HG03135 (cell line): ENCODE measurements around the gene SCNM1.
A peak's percentile ranks its signal among the peaks of the same experiment; 100 is the strongest.

ENCODE experiments used
- ATAC-seq: cut with Tn5 transposase; IDR thresholded peaks from one replicate; pipeline ENCODE4 v1.9.1; 2021; ENCODE audit warnings: mild to moderate bottlenecking, moderate library complexity; ENCODE audit not compliant: unreplicated experiment

SCNM1 gene

GRCh38 chr1:151165738-151166504, at the start of gene SCNM1, which contains the start of gene LYSMD1:
Gene SCNM1, plus strand, starts transcription at chr1:151166144. Its CDS starts 9 bp downstream, at chr1:151166153.
Gene LYSMD1, minus strand, starts transcription at chr1:151165902. Its CDS starts 644 bp downstream, at chr1:151165258.
- ATAC-seq = peak; percentile 84

- no peak for ATAC-seq
These were observed 41.1 kb upstream of the SCNM1 start for GRCh38 chr1:151124763-151125403.

GRCh38 chr1:151128800-151129199, 37.1 kb upstream of the SCNM1 start:
- no peak for ATAC-seq

GRCh38 chr1:151130987-151131586, 34.9 kb upstream of the SCNM1 start:
- peak; percentile 79 for ATAC-seq

GRCh38 chr1:151131701-151132334, 34.1 kb upstream of the SCNM1 start:
- no peak for ATAC-seq

GRCh38 chr1:151132335-151133017, 33.5 kb upstream of the SCNM1 start:
- ATAC-seq = no peak

GRCh38 chr1:151133018-151133806, 32.7 kb upstream of the SCNM1 start:
- ATAC-seq = no peak

- ATAC-seq = no peak
These were observed 31.5 kb upstream of the SCNM1 start for GRCh38 chr1:151134396-151134795.

GRCh38 chr1:151134991-151135390, 31.0 kb upstream of the SCNM1 start:
- ATAC-seq = no peak

- ATAC-seq = no peak
These were observed 30.2 kb upstream of the SCNM1 start for GRCh38 chr1:151135433-151136385.

GRCh38 chr1:151137789-151138188, 28.2 kb upstream of the SCNM1 start:
- ATAC-seq = no peak

- no peak for ATAC-seq
These were observed 23.4 kb upstream of the SCNM1 start for GRCh38 chr1:151142411-151143056.

- ATAC-seq = no peak
These were observed 22.9 kb upstream of the SCNM1 start for GRCh38 chr1:151143057-151143435.

GRCh38 chr1:151143986-151144385, 22.0 kb upstream of the SCNM1 start:
- no peak for ATAC-seq

GRCh38 chr1:151144474-151145303, 21.3 kb upstream of the SCNM1 start:
- ATAC-seq = no peak

GRCh38 chr1:151145304-151146071, 20.5 kb upstream of the SCNM1 start:
- no peak for ATAC-seq

GRCh38 chr1:151146072-151146411, 19.9 kb upstream of the SCNM1 start:
- no peak for ATAC-seq
